HG02943 (cell line): ENCODE measurements around the gene SLC2A13.
"Not testable (repeated sequence)": the region's sequence is repeated elsewhere in the genome, so short reads cannot be mapped to it uniquely, and the experiment has no call there.

ENCODE experiments used
- ATAC-seq: cut with Tn5 transposase; IDR thresholded peaks from one replicate; pipeline ENCODE4 v1.9.1; 2021; ENCODE audit warnings: mild to moderate bottlenecking, low read depth, moderate library complexity; ENCODE audit not compliant: unreplicated experiment

SLC2A13 gene

DNA sequence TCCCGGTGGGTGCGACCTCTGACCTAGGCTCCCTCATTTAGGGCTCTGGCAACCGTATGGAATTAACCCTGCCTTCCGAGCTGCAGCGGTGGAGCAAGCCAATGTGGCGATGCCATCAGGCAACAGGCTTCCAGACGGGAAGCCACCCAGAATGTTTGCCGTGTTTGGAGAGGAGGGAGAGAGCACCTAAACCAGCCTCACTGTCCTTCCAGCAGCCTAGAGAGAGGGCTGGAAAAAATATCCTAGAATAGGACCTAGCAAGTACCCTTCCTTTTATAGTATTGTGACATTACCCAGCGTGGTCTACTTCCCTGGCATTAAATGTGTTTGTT lies 287 bp upstream of the SLC2A13 start:
- no peak for ATAC-seq

GRCh38 chr12:40105265-40105514 lies 691 bp downstream of the SLC2A13 start:
- ATAC-seq: peak; percentile 49

DNA sequence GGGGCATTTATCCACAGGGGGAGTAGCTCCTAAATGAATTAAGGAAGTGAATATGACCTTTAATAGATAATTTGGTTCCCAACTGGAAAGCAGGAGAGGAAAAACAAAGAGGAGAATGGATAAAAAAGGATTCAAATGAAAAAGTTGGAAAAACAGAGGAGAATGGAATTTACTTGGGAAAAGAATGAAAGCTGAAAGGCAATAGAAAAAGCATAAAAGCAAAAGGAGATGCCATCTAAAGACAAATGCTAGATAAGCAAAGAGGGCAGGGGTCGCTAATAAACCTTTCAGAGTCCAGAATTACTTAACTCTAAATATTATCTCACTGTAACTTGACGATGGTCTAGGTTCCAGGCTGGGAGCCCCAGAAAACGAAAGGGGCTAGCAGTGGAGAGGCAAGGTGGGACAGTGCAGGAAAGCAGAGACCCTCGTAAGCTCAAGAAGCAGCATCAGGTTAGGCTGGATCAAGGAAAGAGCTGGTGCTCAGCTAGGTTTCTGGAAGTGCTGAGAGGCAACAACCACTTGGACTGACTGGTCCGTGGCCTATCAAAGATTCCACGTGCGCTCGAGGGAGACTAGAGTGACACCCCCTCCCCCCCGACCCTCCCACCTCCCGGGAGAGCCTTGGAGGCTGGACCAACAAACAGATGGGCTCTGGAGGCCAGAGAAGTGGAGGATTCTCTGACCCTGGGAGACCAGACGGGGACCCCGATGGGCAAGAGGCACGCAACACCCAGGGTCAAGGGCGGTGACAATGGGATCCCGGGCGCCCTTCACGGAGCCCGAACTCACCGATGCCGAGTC lies 1.2 kb downstream of the SLC2A13 start:
- ATAC-seq: no peak

DNA sequence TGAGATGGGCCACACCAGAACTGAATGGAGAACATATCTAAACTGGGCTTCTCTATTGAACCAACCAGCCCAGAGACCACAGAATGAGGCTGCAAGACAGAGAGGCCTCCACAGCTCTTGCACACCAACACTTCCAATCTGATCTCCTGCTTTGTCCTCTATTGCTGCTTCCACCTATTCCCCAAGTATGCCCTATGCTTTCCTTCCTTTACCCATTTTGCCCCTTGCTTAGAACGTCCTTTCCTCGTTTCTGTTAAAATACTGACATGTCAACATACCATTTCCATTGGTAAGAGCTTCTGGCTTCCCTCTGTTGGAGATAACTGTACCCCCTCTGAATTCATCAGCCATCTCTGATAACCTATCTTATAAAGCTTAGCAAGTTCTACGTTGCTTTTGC lies 2.8 kb downstream of the SLC2A13 start:
- ATAC-seq: no peak

DNA sequence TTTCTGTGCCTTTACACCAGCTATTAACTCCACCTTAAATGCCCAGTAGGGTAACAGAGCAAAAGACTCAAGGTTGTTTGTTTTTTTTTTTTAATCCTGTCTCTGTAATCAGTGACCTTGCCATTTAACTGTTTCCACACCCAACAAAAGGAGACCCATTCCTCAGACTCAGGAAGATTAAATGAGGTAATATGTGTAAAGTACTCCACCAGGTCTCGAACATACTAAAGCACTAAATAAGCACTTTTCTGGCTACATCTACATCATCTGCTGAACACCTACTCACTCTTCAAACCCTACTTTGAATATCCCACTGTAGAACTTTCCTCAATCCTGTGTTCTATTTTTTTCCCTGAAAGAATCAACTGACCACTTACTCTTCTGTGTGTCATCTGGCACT lies 4.1 kb downstream of the SLC2A13 start:
- no peak for ATAC-seq

- no peak for ATAC-seq
Measured at GRCh38 chr12:40099423-40099853, 6.4 kb downstream of the SLC2A13 start.

DNA sequence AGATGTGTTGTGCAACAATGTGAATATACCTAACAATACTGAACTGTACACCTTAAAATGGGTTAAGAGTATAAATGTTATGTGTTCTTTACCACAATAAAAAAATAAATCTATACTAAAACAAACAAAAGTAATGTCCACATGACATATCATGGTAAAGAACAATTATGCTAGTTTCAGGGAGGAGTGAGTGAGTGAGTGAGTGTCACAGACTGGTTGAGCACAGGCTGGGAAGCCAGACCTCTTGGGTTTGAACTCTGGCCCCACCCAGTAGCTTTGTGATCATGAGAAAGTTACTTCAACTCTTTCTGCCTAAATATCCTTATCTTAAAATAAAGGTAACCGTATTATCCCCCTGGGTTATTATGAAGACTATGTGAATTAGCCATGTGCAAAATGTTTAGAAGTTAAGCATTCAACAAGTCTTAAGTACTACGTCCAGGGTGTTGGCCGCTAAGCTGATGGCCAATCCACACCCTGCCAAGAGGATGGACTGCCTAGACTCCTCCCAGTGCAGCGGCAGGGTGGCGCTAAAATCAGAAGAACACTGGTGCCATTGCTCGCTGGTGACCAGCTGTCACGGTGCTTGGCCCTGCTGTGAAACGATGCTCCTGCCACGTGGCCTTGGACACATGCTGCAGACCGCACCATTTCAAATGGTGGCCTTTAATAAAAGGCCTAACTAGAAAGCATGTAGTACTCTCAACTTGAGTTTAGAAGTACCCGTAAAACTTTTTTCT lies 7.3 kb downstream of the SLC2A13 start:
- ATAC-seq: no peak

- ATAC-seq: no peak
Measured at GRCh38 chr12:40093512-40093911, 12.4 kb downstream of the SLC2A13 start.

GRCh38 chr12:40086471-40086870 lies 19.4 kb downstream of the SLC2A13 start:
- no peak for ATAC-seq

- ATAC-seq: no peak
Measured at GRCh38 chr12:40078266-40078665, 27.6 kb downstream of the SLC2A13 start.

DNA sequence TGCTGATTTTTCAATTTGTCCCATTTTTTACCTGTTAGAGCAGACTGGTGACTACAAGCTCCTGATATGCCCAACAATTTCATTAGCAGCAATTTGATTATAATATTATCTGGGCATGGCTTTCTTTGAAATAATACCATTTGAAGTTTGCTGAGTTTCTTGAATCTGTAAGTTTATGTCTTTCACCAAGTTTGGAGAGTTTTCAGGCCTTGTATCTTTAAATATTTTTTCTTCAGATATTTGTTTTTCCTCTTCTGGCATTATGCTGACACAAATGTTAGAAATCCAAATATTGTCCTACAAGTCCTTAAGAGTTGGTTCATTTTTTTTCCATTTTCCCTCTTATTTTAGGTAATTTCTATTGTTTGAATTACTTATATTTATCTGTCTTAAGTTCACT lies 30.4 kb downstream of the SLC2A13 start:
- no peak for ATAC-seq

- no peak for ATAC-seq
Measured at GRCh38 chr12:40068416-40068815, 37.5 kb downstream of the SLC2A13 start.

DNA sequence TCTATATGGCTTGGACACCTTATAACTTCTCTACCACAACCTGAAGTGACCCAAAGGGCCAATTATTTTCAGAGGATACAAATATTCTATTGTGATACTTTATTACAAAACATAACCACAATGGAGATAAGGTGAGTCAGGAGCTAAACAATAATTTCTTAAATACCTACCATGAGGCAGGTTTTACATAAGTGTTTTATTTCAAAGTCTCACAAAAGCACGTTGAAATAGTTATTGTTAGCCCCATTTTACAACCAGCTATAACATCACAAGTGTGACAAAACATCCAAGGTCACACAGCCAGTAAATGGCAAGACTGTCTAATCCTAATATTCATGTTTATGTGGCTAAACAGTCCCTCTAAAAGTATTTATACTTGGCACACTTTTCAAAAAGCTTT lies 40.2 kb downstream of the SLC2A13 start:
- no peak for ATAC-seq

DNA sequence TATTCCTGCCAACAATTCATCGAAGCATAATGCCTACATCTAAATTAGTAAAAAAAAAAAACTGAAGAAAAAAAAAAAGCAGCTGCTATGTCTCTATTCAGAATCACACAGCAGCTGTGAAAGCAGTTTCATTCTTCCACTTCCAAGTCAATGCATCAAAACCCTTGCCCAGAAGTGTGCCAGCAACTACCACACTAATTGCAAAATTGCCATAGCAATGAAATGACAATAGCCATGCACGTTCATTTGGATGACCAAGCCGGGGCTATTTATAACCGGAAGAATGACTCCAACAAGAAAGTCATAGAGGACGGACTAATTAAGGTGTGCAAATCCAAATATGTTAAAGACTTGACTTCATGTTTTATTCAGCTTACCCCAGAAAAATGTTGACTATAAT lies 42.5 kb downstream of the SLC2A13 start:
- no peak for ATAC-seq

- ATAC-seq: no peak
Measured at GRCh38 chr12:40058721-40059190, 47.1 kb downstream of the SLC2A13 start.

GRCh38 chr12:40056373-40056772 lies 49.5 kb downstream of the SLC2A13 start:
- no peak for ATAC-seq

- ATAC-seq: no peak
Measured at GRCh38 chr12:40055776-40056175, 50.1 kb downstream of the SLC2A13 start.

DNA sequence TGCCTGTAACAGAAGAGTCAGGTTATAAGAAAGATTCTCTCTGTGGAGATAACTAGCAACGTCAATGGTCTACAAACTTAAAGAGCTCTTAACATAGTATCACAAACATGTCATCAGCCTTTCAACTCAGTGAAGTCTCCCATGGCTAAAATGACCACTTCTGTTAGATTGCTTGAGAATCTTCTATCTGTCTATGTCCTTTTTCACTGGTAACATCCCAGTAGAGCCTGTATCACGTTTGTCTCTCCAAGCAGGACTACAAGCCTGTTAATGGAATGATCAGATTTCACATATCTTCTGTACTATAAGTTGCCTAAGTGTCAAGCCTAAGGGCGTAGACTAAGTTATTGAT lies 50.7 kb downstream of the SLC2A13 start:
- ATAC-seq: no peak

- no peak for ATAC-seq
Measured at GRCh38 chr12:40054555-40055227, 51.2 kb downstream of the SLC2A13 start.

DNA sequence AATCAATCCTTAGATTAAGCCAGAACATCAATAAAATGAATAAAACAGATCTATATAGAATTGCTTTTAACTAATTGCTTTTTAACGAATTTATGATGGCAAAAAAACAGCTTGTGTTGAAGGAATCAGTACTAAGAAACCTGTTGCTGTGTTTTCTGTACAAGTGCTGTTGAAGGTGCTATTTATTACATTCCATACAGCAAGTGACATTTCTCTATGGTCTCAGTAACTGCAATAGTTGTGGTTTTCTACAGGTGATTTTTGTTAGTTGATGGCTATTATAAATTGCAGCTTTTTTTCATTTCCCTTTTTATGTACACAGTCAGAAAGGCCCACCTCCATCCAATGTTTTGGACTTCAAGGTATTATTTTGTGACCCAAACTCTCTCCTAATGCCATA lies 56.6 kb downstream of the SLC2A13 start:
- ATAC-seq: no peak

- not testable (repeated sequence) for ATAC-seq
Measured at GRCh38 chr12:40047002-40047401, 58.9 kb downstream of the SLC2A13 start.

DNA sequence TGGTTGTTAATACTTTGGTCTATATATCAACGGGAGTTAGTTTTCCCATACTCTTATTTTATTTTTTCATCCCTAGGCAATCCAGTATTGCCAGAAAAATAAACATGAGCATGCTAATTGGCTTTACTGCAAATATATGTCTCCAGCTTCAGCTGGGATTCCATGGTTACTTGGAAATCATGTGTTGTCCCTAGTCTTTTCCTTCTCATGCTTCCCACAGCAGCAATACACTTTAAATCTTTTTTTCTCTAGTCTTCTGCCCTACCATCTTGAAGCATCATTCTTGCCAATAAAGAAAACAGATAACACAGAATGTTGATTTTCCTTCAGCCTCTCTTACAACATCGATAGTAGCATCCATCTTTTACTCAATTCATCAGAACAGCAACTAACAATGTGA lies 60.2 kb downstream of the SLC2A13 start:
- ATAC-seq: no peak
